ENCODE results near the gene CDT1.

Gene CDT1

GRCh38 chr16:88836791-88837190 lies 33.2 kb downstream of the CDT1 start:
- no peak for DNase-seq (ENCODE audit: low read depth)

- DNase-seq (ENCODE audit: low read depth): no peak
These were observed 34.2 kb downstream of the CDT1 start for GRCh38 chr16:88837806-88838205.

DNA sequence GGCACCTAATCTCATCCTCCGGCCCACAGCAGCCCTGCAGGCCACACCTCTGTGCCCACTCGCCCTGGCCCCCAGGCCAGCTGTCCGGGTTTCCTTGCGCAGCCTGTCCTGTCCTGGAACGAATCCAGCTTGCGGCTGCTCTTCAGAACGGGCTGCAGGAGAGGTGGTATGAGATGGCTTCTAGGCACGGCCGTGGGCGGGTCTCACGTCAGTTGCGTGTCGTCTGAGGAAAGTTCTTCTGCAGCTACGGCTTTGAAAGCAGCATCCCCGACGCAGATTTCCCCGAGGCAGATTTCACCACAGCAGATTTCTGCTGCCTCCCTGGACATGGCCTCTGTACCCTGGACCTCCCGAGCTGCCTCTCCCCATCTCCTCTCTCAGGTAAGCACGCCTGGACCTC lies 35.0 kb downstream of the CDT1 start:
- DNase-seq (ENCODE audit: low read depth): no peak

- DNase-seq (ENCODE audit: low read depth): no peak
These were observed 35.5 kb downstream of the CDT1 start for GRCh38 chr16:88839026-88839529.

GRCh38 chr16:88839745-88840599 lies 36.4 kb downstream of the CDT1 start:
- no peak for DNase-seq (ENCODE audit: low read depth)

DNA sequence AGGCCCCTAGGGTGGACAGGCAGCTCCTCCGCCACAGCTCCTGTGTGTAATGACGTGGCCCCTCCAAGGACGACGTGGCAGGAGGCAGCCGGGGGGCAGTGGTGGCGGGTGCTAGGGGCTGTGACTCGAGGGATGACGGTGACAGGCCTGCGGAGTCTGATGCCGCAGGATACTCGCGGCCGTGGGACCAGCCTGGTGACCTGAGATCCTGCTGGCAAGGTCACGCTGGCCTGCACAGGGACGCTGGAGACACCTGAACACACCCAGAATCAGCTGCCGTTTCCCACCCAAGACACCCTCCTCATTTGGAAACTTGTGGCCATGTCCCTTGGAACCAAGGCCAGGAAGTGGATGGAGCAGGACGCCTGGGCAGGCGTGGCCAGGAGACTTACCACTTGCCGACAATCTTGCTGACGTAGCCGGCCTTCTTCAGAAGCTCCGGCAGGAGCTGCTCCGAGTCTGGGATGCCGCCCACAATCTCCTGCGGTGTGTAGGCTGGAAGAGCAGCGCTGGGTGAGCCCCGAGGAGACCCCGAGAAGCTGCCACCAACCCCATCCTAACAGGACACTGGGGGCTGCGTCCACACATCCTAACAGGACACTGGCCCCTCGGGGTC lies 37.1 kb downstream of the CDT1 start:
- DNase-seq (ENCODE audit: low read depth): no peak

GRCh38 chr16:88841521-88842307 lies 38.1 kb downstream of the CDT1 start:
- DNase-seq (ENCODE audit: low read depth): no peak

DNA sequence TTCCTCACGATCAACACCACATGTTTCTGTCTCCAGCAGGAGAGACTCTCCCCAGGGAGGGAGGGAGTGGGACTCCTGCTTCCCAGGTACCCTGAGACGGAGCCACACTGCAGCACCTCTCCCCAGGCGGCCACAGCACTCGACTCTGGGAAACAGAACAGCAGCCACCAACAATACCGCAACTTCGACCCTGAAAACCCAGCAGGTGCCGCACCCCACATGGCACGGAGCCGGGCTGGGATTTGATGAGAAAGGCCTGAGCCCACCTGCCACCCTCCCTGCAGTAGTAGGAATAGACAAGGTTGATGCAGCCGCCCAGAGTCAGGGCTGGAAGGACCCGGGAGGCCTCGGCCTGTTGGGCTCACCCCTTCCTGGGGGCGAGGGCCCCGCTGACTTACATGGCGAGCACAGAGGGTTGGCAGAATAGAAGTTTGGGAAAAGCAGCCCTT lies 38.7 kb downstream of the CDT1 start:
- no peak for DNase-seq (ENCODE audit: low read depth)

- DNase-seq (ENCODE audit: low read depth): no peak
These were observed 39.2 kb downstream of the CDT1 start for GRCh38 chr16:88842806-88843205.

- no peak for DNase-seq (ENCODE audit: low read depth)
These were observed 39.7 kb downstream of the CDT1 start for GRCh38 chr16:88843256-88843655.

- no peak for DNase-seq (ENCODE audit: low read depth)
These were observed 40.9 kb downstream of the CDT1 start for GRCh38 chr16:88844419-88845036.

DNA sequence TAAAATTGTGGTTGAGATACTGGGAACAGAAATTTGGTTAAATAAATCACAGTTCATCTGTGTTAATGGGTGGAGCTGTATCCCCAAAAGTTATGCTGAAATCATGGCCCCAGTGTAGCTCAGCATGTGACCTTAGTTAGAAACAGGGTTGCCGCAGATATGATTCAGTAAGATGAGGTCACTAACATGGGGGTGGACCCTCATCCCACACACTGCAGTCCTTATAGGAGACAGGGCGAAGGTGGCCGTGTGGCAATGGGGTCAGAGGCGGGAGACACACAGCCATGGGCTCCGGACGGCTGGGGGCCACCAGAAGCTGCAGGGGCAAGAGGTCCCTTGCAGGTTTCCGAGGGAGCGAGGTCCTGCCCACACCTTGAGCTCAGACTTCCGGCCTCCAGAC lies 42.5 kb downstream of the CDT1 start:
- DNase-seq (ENCODE audit: low read depth): peak; percentile 11

DNA sequence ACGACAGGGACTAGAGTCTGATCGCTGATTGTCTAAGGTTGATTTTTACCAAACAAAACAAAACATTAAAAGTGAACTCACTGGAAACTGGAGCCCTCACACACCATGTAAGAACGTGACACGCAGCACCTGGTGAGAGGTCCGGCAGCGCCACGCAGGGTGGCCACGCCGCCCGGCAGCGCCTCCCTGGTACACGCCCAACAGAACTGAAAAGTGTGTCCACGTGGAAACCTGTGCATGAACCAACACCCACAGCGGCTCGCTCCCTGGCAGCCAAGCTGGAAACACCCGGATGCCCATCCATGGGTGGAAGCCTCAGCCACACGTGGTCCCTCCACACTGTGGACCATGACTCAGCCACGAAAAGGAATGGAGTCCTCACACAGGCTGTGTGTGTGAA lies 44.1 kb downstream of the CDT1 start:
- no peak for DNase-seq (ENCODE audit: low read depth)

DNA sequence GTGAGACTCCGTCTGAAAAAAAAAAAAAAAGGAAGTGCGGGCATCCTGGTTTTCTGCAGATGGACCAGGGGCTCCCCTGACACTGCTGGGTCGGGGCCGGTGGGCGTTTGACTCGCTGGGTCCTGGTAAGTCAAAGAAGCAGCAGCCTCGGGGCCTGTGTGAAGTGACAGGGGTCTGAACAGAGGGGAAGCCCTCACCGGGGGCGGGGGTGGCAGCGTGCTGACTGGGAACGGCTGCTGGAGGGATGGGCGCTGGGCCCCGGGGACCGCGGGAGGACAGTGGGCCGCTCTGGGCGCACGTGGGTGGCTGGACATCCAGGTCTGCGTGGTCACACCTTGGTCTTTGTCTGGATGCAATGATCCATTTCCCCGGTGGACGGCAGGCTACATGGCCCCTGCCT lies 45.0 kb downstream of the CDT1 start:
- no peak for DNase-seq (ENCODE audit: low read depth)

DNA sequence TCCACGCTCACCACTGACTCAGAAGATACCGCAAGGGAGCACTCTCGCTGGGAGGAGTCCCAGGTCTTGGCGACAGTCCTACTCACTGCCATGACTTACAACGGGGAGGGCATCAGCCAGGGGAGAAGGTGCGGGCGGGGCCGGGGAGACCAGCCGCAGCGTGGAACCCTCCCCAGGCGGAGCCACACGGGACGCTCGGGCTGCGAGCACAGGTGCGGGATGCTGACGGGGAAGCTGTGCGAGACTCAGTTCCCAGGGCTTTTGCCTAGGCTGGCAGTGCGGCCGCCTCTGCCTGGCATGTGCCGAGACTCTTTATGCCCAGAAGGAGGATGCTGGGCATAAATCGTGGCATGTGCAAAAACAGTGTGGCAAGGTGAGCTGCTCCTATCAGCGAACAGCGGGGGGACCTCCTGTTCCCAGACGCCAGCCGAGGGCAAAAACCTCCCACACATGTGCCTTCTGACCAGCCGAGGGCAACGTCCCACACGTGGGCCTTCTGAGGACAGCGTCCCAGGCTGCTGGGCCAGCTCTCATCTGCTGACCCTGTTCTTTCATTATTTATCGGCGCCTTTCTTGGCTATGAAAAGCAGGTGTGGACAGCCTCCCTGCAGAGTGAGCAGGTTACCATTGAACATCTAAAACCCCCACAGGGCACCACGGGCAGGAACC lies 47.1 kb downstream of the CDT1 start:
- DNase-seq (ENCODE audit: low read depth): no peak

DNA sequence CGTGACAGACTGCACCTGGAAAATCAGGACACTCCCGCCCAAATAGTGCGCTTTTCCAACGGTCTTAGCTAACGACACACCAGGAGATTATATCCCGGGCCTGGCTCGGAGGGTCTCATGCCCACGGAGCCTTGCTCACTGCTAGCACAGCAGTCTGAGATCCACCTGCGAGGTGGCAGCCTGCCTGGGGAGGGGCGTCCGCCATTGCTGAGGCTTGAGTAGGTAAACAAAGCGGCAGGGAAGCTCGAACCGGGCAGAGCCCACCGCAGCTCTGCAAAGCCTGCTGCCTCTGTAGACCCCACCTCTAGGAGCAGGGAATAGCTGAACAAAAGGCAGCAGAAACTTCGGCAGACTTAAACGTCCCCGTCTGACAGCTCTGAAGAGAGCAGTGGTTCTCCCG lies 48.0 kb downstream of the CDT1 start:
- no peak for DNase-seq (ENCODE audit: low read depth)

- peak; percentile 10 for DNase-seq (ENCODE audit: low read depth)
These were observed 49.8 kb downstream of the CDT1 start for GRCh38 chr16:88853325-88853941.

- DNase-seq (ENCODE audit: low read depth): no peak
These were observed 50.9 kb downstream of the CDT1 start for GRCh38 chr16:88854306-88855111.

DNA sequence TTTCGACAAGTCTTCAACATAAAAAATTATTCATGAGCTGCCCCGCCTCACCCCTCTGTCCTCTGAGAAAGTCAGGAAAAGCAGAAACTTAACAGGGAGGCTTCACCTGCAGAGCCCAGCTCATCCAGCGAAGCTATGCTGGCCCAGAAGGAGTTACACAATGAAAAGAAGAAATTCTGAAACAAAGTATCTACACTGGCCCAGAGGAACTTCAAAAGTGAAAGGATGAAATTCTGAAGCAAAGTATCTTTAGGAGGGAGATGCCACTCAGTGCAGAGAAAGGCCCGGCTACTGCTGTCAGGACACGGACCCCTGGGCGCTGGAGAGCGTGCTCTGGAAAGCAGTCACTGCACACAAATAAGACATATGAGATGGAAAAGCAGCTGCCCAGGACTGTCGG lies 51.6 kb downstream of the CDT1 start:
- DNase-seq (ENCODE audit: low read depth): no peak

GRCh38 chr16:88855736-88856121 lies 52.1 kb downstream of the CDT1 start:
- DNase-seq (ENCODE audit: low read depth): no peak
